ENCODE measurements around the gene SH2D2A. TPM values are rescaled to one million over a fixed set of nuclear protein-coding genes. Genes with fewer than 3 reads are reported as not detected.

SH2D2A gene
- total and polyA plus RNA-seq, 9 of the 15 experiments (the other 6 are each of a cell fraction or from before 2014, with no cell fraction given), result 0.89 to 33.6 (median 6.9) TPM

DNA sequence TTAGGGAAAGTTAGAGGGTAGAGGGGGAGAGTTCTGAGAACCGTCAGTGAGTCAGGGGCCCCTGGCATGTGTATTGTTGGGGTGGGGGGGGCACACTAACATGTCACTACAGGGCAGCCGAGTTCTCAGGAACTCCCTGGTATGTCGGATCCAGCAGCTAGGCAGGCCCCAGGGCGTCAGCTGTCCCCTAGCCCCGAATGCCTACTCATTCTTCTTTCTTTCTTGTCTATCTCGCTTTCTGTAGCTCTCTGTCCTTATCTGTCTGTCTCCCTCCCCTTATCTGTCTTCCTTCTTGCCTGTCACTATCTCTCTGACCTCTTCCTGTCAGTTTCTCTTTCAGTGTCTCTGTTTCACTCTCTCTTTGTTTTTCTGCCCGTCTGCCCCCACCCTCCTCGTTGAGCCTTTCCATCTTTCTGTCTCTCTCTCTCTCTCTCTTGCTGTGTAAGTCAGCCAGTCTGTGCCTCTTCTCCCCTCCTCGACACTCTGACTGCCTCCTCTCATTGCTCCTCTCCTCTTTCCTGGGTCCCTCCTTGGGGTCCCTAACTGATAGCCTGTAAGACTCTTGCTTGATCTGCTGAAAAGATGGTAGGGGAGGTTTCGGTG, 46.5 kb upstream of the SH2D2A start (continued):
- TF ChIP-seq, protein P1, sequence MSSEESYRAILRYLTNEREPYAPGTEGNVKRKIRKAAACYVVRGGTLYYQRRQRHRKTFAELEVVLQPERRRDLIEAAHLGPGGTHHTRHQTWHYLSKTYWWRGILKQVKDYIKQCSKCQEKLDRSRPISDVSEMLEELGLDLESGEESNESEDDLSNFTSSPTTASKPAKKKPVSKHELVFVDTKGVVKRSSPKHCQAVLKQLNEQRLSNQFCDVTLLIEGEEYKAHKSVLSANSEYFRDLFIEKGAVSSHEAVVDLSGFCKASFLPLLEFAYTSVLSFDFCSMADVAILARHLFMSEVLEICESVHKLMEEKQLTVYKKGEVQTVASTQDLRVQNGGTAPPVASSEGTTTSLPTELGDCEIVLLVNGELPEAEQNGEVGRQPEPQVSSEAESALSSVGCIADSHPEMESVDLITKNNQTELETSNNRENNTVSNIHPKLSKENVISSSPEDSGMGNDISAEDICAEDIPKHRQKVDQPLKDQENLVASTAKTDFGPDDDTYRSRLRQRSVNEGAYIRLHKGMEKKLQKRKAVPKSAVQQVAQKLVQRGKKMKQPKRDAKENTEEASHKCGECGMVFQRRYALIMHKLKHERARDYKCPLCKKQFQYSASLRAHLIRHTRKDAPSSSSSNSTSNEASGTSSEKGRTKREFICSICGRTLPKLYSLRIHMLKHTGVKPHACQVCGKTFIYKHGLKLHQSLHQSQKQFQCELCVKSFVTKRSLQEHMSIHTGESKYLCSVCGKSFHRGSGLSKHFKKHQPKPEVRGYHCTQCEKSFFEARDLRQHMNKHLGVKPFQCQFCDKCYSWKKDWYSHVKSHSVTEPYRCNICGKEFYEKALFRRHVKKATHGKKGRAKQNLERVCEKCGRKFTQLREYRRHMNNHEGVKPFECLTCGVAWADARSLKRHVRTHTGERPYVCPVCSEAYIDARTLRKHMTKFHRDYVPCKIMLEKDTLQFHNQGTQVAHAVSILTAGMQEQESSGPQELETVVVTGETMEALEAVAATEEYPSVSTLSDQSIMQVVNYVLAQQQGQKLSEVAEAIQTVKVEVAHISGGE (CRISPR knock-in tag; IDR thresholded peaks at IDR 0.05), result peak in 1 of 3 experiments; percentile 38; a peak in 2 of 6 replicates
- TF ChIP-seq FOXJ2 (tag; IDR thresholded peaks at IDR 0.05), result no peak
- TF ChIP-seq HNRNPLL (IDR thresholded peaks at IDR 0.05; ENCODE audit: low read depth, low read length, poor library complexity, severe bottlenecking), result no peak
- TF ChIP-seq CBFA2T3 (IDR thresholded peaks at IDR 0.05), result peak; percentile 95
- no peak for TF ChIP-seq PHB (CRISPR knock-in tag; IDR thresholded peaks at IDR 0.05)
- peak; percentile 37 to 68; a peak in 1 of 4 replicates for TF ChIP-seq MCM7 (IDR thresholded peaks at IDR 0.05)
- TF ChIP-seq ARNT (IDR thresholded peaks at IDR 0.05), result peak; percentile 90
- no peak for TF ChIP-seq NFYB (IDR thresholded peaks at IDR 0.05; ENCODE audit: extremely low read depth, insufficient read length)
- TF ChIP-seq FOXM1 (IDR thresholded peaks at IDR 0.05; ENCODE audit: low read depth), result peak; percentile 72
- TF ChIP-seq FOXM1 (CRISPR knock-in tag; IDR thresholded peaks at IDR 0.05; ENCODE audit: low read depth), result no peak
- TF ChIP-seq DIDO1 (tag; IDR thresholded peaks at IDR 0.05; ENCODE audit: low read depth), result 0 out of 2 replicates have a peak, but pooled peaks have one; percentile 49
- no peak for TF ChIP-seq TGIF2 (CRISPR knock-in tag; IDR thresholded peaks at IDR 0.05)
- TF ChIP-seq, protein P2, sequence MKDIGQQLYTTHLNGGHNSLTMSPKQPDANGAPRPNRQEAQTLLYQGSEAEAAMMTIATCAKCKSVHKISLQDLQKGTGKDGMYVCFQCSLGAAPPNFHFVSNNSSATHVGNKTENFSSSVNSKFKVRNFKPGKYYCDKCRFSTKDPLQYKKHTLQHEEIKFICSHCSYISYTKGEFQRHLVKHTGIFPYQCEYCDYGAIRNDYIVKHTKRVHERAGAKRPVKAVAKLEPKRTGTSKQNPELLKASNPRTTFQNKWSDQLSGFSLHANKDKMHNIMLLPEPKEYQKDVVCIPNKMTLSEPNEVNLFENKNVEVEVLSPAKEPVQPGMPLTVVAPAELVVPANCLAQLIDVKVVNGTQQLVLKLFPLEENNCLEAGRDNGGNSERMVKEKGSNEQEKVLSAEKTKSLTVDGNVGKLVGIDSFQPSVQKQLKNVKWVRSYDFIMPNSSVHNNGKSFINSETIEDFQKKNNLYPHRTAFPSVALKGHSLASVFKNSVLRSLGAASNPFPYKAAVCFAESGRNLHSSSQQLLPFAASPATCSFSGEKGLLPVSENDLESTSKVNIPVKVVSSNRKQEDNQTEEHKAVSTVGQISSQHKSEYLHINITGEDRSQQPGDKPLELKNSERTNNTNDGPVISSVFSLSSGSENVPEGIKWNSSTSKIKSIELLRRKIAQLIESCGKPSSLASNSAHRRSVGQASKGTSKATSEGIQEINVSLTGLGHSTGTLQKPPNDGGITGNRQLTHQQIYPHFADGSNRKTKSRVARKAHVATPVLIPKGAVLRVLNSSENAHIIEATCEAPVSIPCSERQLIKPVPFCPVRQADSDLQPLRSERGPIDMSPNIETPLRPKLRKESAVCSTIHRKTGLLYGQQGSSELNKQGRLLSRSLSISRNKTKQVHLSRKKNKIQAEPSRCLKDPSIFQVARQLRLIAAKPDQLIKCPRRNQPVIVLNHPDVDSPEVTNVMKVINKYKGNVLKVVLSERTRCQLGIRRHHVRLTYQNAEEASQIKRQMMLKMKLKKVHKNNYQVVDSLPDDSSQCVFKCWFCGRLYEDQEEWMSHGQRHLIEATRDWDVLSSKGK (CRISPR knock-in tag; IDR thresholded peaks at IDR 0.05), result no peak
- TF ChIP-seq ZNF174 (CRISPR knock-in tag; IDR thresholded peaks at IDR 0.05), result no peak
- TF ChIP-seq, protein P3, sequence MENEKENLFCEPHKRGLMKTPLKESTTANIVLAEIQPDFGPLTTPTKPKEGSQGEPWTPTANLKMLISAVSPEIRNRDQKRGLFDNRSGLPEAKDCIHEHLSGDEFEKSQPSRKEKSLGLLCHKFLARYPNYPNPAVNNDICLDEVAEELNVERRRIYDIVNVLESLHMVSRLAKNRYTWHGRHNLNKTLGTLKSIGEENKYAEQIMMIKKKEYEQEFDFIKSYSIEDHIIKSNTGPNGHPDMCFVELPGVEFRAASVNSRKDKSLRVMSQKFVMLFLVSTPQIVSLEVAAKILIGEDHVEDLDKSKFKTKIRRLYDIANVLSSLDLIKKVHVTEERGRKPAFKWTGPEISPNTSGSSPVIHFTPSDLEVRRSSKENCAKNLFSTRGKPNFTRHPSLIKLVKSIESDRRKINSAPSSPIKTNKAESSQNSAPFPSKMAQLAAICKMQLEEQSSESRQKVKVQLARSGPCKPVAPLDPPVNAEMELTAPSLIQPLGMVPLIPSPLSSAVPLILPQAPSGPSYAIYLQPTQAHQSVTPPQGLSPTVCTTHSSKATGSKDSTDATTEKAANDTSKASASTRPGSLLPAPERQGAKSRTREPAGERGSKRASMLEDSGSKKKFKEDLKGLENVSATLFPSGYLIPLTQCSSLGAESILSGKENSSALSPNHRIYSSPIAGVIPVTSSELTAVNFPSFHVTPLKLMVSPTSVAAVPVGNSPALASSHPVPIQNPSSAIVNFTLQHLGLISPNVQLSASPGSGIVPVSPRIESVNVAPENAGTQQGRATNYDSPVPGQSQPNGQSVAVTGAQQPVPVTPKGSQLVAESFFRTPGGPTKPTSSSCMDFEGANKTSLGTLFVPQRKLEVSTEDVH (IDR thresholded peaks at IDR 0.05; ENCODE audit: low read depth, partially characterized antibody), result peak; percentile 39
- TF ChIP-seq, protein P4, sequence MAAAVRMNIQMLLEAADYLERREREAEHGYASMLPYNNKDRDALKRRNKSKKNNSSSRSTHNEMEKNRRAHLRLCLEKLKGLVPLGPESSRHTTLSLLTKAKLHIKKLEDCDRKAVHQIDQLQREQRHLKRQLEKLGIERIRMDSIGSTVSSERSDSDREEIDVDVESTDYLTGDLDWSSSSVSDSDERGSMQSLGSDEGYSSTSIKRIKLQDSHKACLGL (CRISPR knock-in tag; IDR thresholded peaks at IDR 0.05; ENCODE audit: borderline replicate concordance, poor library complexity, severe bottlenecking), result no peak
- TF ChIP-seq KAT8 (IDR thresholded peaks at IDR 0.05; ENCODE audit: low read depth), result no peak
- TF ChIP-seq PHB2 (IDR thresholded peaks at IDR 0.05; ENCODE audit: low read depth), result peak; percentile 18; the same call in 1 of the 2 replicates
- no peak for TF ChIP-seq ZNF436 (CRISPR knock-in tag; IDR thresholded peaks at IDR 0.05)

Data from K562 (cell line).